ENCODE measurements around the gene TRIM8.

TRIM8 gene, protein sequence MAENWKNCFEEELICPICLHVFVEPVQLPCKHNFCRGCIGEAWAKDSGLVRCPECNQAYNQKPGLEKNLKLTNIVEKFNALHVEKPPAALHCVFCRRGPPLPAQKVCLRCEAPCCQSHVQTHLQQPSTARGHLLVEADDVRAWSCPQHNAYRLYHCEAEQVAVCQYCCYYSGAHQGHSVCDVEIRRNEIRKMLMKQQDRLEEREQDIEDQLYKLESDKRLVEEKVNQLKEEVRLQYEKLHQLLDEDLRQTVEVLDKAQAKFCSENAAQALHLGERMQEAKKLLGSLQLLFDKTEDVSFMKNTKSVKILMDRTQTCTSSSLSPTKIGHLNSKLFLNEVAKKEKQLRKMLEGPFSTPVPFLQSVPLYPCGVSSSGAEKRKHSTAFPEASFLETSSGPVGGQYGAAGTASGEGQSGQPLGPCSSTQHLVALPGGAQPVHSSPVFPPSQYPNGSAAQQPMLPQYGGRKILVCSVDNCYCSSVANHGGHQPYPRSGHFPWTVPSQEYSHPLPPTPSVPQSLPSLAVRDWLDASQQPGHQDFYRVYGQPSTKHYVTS

DNA sequence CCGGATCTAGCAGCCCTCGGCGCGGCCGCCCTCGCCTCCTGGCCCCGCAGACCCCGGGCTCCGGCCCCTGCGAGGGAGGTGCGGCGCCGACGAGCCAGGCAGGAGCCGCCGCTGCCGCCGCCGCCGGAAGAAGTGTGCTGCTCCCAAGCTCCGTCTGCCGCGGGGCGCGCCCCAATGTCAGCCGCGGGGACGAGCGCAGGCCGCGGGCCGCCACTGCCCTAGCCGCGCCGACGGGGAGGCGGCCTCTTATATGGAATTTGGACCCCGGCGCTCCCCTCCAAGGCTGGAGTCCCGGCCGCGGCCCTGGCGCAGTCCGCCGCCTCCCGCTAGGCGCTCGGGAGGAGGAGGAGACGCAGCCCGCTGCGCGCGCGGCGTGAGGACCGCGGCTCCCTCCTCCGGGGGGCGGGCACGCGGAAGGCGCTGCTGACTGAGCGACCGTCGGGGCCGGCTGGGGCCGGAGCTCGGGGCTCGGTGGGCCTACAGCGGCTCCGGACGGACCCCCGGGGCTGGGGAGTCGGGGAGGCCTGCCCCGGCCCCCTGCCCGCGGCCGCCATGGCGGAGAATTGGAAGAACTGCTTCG is at the start of gene TRIM8:
TSS of gene TRIM8 (plus strand) at position 414 of the 580 bp plus-strand sequence. CDS start at position 553, 139 bp downstream.
- no peak for DNase-seq

DNA sequence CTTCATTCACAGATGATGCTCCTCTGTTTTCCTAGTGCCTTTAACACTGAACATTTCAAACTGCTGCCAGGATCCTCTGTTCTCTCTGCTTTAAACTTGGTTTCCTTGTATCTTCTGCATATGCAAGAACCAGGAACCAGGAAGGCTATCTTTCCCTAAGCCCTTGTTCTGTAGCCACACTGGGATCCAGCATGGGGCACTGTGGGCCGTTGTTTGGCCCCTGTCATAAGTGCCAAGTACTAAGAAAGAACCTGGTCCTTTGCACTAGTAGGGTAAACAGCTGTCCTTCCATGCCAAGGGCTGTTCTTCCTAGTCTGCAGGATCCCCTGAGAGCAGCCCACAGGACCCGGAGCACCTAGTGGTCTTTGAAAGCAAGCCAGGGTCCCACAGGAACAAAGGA is 49.0 kb upstream of the TRIM8 start:
- no peak for DNase-seq

DNA sequence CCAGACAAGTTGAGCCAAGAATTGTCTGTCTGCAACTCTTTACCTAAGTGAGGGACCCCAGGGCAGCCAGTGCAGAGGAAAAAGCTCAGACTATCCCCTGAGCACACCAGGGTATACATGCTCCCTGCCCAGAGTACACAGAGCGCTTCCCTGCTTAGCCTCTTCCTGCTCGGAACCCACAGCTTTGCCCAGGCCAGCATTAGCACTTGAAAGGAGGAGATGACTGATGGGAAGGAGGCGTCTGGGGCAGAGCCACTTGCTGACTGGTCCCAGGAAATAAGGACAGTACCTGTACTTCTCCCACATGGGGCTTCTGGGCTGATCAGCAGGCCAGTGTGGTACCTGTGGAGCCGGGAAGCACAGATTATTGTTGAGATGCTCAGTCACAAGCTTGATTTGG is 48.4 kb upstream of the TRIM8 start:
- DNase-seq = no peak

DNA sequence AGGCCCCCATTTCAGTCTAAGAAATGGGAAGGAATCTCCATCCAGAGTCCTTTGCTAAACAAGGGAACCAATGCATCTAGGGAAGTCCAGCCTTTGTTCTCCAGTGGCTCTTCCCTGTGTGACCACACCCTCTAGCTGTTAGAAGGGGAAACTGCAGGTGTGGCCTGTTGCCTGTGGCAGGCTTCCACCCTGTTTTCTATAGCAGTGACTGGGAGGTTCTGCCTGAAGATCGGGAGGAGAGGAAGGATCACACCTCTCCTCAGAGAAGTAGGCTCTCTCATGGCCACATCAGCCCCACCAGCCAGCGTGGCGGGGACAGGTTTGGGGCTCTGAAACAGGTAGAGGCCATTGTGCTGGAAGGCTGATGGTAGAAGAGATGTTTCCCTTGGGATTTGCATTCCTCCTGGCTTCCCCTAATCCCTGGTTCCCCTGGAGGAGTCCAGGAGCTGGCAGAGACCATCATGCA is 47.7 kb upstream of the TRIM8 start:
- DNase-seq = no peak

DNA sequence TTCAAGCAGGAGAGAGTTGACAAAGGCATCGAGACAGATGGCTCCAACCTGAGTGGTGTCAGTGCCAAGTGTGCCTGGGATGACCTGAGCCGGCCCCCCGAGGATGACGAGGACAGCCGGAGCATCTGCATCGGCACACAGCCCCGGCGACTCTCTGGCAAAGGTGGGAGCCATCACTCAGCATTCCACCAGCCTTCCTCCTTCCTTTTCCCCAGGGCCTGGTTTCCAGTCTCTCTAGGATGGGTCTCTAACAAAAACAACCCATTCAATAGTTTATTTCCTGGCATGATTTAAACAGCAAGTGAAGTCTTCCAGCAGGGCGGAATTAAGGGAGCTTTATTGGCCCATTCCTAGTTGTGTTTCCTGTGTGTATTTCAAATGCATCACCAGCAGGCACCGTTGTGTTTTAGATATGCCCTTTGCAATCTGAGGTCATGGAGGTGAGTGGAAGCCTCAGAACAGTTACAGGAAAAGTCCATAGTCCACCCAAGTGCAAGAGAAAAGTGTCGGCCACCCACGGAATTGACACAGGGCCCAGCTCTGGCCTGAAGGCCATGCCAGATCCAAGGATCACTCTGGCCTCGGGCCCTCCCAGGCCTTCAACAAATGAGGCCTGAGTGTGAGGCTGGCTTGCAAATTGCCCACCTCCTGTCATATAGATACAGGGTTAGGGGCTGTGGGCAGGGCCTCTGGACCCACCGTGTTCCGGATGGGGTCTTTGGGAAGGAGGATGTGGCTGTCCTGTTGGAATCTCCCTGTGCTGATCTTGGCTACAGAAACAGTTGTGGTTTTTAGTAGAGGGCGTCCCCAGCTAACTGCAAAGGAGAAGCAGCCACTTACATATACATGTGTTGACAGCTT is 46.9 kb upstream of the TRIM8 start:
- no peak for DNase-seq

DNA sequence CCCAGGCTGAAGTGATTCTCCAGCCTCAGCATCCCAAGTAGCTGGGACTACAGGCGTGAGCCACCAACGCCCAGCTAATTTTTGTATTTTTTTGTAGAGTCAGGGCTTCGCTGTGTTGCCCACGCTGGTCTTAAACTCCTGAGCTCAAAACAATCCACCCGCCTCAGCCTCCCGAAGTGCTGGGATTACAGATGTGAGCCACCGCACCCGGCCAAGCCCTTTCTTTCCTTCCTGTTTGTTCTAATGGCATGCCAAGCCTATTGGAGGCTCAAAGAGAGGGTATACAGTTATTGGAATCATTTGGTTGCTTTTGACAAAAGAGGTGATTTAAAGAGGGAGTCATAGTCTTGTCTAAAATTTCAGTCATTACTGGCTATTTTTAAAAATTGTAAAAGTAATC is 46.0 kb upstream of the TRIM8 start:
- no peak for DNase-seq

DNA sequence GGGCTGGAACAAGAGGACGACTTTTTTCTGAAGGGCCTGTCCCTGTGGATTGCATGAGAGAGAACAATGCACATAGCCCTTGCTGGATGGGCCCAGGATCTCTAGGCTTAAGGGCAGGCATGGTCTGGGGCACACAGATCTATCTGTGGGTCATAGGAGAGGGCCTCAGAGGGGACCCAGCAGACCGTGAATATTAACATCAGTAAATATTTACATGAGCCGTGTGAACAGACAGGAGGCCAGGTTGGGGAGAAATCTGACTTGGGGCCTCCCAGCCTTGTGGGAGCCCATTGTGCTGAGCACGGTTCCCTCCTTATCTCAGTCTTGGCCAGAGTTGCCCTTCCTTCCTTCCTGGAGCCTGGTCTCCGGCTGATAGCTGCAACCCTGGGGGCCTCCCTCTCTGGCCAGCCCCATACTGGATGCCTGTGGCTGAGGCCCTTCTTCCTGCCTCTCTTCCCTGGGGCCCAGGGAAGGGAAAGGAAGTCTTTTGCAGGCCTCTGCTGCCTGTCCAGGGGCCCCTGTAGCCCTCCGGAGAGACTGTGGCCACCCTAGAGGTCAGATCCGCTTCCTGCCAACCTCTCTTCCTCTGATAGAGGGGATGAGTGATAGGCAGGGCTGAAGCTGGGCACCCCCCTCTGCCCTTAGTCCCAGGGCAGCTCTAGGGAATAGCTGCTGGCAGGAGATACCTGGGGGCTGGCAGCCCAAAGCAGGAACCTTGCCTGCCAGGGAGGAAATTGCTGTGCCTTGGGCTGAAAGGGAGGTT is 44.5 kb upstream of the TRIM8 start:
- DNase-seq = no peak

DNA sequence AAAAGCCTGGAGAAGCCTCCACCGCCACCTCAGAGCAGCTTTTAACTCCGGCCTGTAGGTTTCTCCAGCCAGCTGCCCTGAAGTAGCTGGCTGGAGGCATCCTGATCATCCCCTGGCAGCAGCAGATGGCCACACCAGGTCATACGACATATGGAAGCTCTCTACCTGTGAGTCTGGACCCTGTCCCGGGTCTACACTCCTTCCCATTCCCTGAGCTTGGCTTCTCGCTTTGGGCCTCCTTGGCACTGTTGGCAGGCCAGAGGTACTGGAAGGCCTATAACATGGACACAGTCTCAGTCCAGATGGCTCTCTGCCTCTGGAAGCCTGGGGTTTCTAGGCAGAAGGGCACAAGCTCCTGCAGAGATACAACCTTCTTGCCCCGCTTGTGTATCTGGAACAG is 43.5 kb upstream of the TRIM8 start:
- DNase-seq = no peak

DNA sequence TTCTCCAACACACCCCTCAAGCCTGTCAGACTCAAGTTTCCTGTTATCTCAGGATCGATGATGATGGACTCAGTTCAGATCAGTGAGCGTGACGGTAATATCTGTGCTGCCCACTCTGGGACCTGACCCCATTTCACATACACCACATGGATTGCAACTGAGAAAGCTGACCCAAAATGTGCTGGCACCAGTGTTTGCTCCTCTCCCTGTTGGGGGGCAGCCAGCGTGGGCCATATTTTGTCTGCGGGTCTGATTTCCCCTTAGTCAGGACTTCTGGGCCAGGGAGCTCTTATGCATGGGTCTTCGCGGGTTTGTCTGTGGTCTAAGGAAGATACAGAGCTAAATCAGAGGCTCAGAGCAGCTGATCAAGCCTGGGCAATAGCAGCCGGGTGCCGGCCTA is 42.6 kb upstream of the TRIM8 start:
- DNase-seq = no peak

DNA sequence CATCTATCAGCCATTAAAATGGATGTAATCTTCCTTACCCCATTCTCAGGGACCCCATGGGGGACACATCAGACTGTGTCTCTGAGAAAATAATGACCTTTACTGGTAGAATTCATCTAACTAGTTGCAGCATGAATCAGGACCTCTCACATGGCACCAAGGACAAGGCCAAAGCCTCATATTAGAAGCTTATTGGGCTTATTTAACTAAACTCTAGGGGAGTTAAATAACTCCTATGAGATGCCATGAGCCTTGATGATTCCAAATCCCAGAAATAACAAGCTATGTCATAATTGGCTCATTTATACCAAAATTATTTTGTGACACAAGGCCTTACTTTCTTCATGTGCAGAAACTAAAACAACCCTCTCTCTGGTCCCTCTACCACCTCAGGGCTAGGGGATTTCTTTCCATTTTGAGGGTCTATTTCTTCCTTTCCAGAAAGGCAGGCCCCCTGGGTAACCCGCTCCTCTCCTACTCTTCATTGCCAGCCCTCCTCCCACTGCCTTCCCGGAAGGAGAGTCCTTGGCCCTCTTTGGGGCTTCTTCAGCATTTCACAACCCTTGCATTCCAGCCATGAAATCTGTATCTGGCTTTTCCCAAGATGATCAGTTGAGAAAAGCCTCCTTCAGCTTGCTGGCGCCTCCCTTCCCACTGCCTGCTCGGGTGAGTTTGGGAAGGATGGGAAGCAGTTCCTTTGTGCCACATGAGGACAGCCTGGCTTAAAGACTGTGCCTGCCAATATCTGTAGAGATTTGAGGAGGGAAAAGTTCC is 41.8 kb upstream of the TRIM8 start:
- DNase-seq = no peak

DNA sequence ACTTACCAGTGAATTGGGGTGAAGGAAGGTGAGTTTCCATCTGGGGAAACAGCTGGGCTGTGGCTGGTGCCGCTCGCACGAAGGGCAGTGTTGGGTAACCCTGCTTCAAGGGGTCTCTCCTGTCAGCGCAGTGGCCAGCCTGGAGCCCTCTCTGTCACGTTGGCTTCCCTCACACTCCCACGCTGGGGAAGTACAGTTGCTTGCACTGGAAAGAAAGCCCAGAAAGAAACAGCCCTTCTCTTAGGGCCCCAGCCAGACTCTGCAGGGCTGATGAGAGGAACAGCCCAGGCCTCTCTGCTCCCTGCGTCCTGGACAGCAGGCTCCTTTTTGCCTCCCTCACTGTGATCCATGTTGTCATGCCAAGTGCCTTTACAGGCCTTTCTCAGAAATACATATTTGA is 40.3 kb upstream of the TRIM8 start:
- no peak for DNase-seq

DNA sequence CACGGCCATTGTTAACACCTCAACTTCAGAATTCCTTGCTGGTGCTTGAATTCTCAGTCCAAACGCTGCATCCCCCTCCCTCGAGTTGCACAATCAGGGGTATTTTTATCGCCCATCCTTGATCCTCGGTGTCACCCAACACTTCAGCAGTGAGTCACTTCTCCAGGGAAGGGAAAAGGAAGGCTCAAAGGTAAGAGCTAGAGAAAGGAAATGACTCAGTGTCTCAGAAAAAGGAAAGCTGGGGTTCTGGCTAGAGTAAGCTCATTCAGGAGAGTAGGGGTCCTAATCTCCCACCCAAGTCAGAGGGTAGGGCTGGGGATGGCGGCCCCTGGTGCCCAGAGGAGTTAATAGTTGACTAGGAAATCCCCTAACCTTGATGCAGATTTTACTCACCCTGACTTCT is 39.8 kb upstream of the TRIM8 start:
- no peak for DNase-seq

DNA sequence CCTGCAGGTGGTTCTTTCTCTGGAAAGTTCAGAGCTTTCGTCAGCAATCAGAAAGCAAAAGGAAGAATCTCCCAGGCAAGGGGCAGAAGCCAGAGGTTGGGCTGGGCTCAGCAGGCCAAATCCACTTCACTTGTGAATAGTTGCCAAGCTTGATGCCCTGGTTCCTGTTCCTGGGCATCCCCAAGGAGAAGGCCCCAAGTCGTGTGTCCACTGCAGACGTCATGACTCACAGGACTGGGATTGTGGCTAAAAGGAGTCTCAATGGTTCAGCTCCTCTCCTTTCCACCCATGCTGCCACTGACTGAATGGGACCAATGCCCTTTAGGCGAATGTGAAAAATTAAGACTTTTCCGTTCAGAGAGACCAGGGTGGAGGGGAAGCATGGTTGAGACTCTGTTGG is 38.6 kb upstream of the TRIM8 start:
- no peak for DNase-seq

DNA sequence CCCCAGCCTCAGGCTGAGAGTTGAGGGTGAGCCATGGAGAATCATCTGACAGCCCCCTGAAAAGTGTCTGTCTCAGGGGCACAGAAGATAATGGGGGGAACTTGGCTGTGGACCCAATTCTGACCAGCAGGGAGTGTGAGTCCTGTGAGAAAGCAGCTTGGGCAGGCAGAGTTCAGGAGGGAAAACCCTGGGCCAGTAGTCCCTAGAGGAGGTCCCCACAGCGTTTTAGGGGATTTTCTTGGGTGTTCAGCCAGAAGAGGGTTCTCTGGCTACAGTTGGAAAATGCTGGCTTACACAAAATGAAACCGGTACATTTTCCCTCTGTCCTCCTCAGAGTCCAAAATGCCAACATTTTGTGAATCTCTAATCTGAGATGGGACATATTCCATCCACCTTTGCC is 35.8 kb upstream of the TRIM8 start:
- DNase-seq = no peak

DNA sequence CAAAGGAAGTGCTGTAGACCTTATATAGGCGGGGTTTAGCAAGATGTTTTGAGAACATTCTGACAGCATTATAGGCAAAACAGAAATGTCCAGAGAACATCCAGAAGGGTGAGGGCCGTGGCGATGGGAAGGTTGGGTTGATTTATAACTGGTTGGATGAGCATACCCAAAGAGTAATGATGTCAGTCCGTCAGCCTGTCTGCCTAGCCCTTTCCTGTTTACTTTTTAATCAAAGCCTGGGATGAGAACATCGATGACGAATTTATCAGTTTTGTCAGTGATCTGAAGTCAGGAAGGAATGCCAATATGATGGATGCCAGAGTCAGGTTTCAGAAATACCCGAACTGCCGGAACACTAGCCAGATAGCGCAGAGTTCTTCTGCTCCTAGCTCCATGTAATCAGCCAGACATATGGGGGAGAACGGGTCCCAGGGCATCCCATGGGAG is 33.8 kb upstream of the TRIM8 start:
- no peak for DNase-seq

DNA sequence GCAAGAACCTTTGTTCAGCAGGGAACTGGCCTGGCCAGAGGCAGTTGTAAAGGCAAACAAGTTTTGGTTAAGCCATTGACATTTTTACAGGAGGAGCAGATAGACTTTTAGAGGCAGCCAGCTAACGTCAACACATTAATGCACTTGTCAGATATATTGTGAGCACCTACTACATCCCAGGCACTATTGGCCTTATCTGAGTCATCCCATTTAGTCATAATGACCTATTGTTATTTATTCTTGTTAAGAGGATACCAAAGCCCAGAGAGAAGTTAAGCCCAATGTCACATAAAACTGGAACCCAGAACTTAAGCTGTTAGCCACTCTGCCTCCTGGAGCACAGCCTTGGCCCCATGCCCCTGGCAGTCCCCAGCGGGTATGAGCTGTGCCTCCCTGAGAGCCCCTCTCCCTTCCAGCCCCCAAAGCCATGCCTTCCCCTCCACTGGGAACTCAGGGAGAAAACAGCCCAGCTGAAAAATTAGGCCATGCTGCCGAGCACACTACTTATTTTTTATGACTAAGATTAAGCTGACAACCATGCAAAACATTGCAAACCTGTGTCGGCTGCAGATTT is 32.7 kb upstream of the TRIM8 start:
- no peak for DNase-seq

DNA sequence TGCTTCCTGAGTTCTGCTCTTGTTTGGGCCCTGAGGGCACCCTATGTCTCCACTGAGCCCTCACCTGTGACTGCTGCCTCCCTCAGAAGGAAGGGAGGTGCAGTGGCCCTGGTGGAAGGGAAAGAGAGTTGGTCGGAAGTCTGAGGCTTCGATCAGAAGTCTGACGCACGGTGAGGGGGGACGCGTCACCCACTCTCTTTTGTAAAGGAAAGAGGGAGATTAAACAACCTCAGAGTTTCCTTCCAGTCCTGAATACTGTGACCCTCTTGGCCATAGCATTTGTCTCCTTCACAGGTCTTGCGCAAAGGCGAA is 31.4 kb upstream of the TRIM8 start:
- DNase-seq = no peak

DNA sequence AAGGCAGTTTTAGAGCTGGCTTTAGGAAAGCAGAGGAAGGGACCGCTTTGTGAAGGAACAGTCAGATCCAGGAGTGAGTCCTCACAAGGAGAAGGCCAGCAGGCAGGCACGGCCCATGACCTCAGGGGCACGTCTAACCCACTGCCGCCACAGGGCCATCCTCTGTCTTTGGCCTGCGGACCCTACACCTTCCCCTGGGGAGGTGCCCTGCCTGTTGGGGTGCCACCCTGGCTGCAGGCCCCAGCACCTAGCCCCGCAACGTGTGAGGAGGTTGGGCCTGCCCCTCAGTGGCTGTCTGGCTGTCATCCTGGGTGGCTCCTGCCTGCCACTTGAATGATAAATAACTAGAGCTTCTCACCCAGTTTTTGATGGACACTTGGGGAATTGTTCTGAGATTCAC is 31.0 kb upstream of the TRIM8 start:
- no peak for DNase-seq

DNA sequence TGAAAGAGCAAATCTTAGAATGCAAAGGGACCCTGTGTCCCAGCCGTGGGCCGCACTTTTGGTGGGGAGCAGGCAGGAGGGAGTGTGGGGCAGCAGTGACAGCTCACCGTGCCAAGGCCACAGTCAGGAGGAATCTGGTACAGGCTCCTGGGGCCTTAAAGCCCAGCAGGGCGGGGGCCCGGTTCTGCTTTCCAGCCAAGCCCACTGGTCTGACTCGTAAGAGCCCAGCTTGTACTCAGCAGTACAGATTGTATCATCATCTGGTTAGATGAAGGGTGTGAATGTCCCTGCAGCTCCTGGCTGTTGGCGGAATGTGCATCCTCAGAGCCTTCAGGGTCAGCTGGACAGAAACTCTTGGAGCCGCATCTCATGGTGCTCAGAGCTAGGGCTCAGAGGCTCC is 30.5 kb upstream of the TRIM8 start:
- no peak for DNase-seq

DNA sequence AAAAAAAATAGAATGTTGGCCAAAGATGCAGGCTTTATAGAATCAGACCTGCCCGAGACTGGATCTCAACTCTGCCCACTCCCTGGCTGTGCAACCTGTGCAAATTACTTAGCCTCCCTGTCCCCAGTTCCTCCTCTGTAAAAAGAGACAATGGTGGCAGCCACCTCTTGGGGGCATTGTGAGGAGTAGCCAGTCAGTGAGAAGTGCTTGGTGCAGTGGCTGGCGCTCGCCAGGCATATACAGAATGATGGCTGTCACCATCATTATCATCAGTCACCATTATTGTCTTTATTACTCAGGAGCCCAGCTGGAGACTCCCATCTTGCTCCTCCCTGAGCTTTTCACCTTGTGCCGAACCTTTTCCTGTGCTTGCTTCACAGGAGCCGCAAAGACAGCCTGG is 29.4 kb upstream of the TRIM8 start:
- no peak for DNase-seq

DNA sequence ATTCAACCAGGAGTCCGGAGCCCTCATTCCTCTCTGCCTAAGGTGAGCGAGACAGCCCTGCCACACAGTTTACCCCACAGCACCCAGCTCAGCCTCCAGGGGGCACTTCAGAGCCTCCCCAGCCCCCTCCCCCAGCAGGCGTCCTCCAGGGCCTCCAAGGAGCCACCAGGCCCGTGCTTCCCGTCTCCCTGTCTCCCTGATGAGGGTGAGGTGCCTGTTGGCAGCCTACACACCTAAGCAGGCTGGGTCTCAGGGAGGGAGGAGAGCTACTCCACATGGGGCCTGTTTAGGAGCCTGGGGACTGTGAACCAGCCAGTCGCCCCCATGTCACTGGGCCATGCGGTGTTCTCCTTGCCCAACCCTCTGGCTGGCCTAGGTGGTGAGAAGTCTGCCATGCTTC is 28.9 kb upstream of the TRIM8 start:
- DNase-seq = no peak
